Ureter (tissue), 1 donor: ENCODE data around the gene MSTO1. TPM values are rescaled to one million over a fixed set of nuclear protein-coding genes. Genes with fewer than 3 reads are reported as not detected.

Source experiments
- total RNA-seq: library from RNA; stranded (reverse); gene quantifications from one replicate; pipeline ENCODE4 v1.2.4, GENCODE V29; 2023
- donor health status: DM: yes; HTN: yes; CAD: no.

Gene MSTO1
- total RNA-seq, 1 donor from 2014 or later: 80.0 TPM

Other genes starting within 250 kb of the MSTO1 start
- 88.5 TPM for gene ASH1L, start 47.4 kb upstream of the MSTO1 start, total RNA-seq
- gene YY1AP1, start 78.6 kb downstream of the MSTO1 start, total RNA-seq: 91.7 TPM
- gene DAP3, start 78.9 kb downstream of the MSTO1 start, total RNA-seq: 122 TPM
- 82.9 TPM for gene GON4L, start 247.0 kb downstream of the MSTO1 start, total RNA-seq
- 11.3 TPM for gene SYT11, start 249.3 kb downstream of the MSTO1 start, total RNA-seq